HepG2 (cell line): ENCODE data around the gene INPP4B. TPM values are rescaled to one million over a fixed set of nuclear protein-coding genes. Genes with fewer than 3 reads are reported as not detected.

ENCODE experiments used
- ATAC-seq: fragments of 200-7000 bp; cut with Tn5 transposase; 3 replicates; pipeline ENCODE4 v1.9.1; 2020; ENCODE audit warnings: mild to moderate bottlenecking, moderate library complexity
- BruUV-seq: library from RNA; stranded (reverse); fragments of 400-500 nt; replicated peaks from 2 replicates; lab custom pipeline; 2021; lab: Mats Ljungman, UMichigan
- CTCF ChIA-PET: fragments of 300-600 bp; formaldehyde crosslinking; extraction: SDS; loops from one replicate; lab custom pipeline; 2021; ENCODE audit warnings: low total read pairs, inconsistent platforms, low intra/inter-chr PET ratio; lab: Yijun Ruan, JAX
- POLR2A ChIA-PET: fragments of 350-600 bp; sonication (Branson Sonifier 250); formaldehyde crosslinking; loops from one replicate; lab custom pipeline; 2020; ENCODE audit warnings: antibody characterized with exemption, inconsistent platforms; lab: Yijun Ruan, JAX
- DNase-seq: peaks from one replicate; pipeline ENCODE4 v3.0.0-alpha.2; 2015; ENCODE audit warnings: low spot score
- FAIRE-seq: peaks from 3 replicates; lab custom pipeline; 2011; peaks lifted over from hg19 to GRCh38; lab: Jason Lieb, UNC
- H2AFZ ChIP-seq: one replicate; pipeline ENCODE4 v1.6.1; 2011; ENCODE audit warnings: low read length, inconsistent platforms
- H3K27ac ChIP-seq: fragments of 300-600 bp; 3 replicates; pipeline ENCODE4 v1.8.0; 2011; ENCODE audit warnings: mixed run types, mild to moderate bottlenecking, mixed read lengths, low read length, inconsistent platforms; ENCODE audit not compliant: insufficient read depth; ENCODE audit errors: extremely low read length
- H3K27me3 ChIP-seq, 2 experiments: fragments of 200-600 bp in 1 of 2; 2 replicates in 1 of 2; 3 replicates in 1 of 2; pipeline versions ENCODE4 v1.6.0 to v1.8.0; 2011; ENCODE audit warnings: low read length in 2 of 2, mild to moderate bottlenecking in 2 of 2, moderate library complexity in 2 of 2, inconsistent platforms in 1 of 2; ENCODE audit not compliant: insufficient read depth in 2 of 2, control insufficient read depth in 1 of 2
- H3K36me3 ChIP-seq, 2 experiments: fragments of 200-600 bp in 1 of 2; replicated peaks in 1 of 2; 2 replicates in 1 of 2; 3 replicates in 1 of 2; pipeline versions ENCODE4 v1.5.1 to v1.8.0; 2011; ENCODE audit warnings: low read length in 2 of 2, inconsistent platforms in 1 of 2; ENCODE audit not compliant: insufficient read depth in 2 of 2, control insufficient read depth in 1 of 2
- H3K4me1 ChIP-seq: 2 replicates; pipeline ENCODE4 v1.5.1; 2012; ENCODE audit warnings: low read length, inconsistent platforms; ENCODE audit not compliant: insufficient read depth
- H3K4me2 ChIP-seq: 2 replicates; pipeline ENCODE4 v1.6.0; 2011; ENCODE audit warnings: low read depth, low read length, inconsistent platforms
- H3K4me3 ChIP-seq, 3 experiments: fragments of 200-600 bp in 1 of 3; sonication (generic), shearing (Covaris generic) in 1 of 3; replicated peaks in 1 of 3; 2 replicates each; pipeline ENCODE4 v1.5.1; 2011 to 2016; ENCODE audit warnings: low read length in 3 of 3, inconsistent platforms in 2 of 3, low read depth in 2 of 3, mild to moderate bottlenecking in 2 of 3, control low read depth in 1 of 3, mixed read lengths in 1 of 3; ENCODE audit not compliant: insufficient read depth in 1 of 3
- H3K79me2 ChIP-seq: one replicate; pipeline ENCODE4 v1.6.1; 2011; ENCODE audit warnings: low read length, inconsistent platforms; ENCODE audit not compliant: insufficient read depth
- H3K9ac ChIP-seq: 2 replicates; pipeline ENCODE4 v1.6.0; 2011; ENCODE audit warnings: mild to moderate bottlenecking, low read depth, low read length, inconsistent platforms; ENCODE audit not compliant: insufficient read depth
- H3K9me3 ChIP-seq: 2 replicates; pipeline ENCODE4 v1.5.1; 2012; ENCODE audit warnings: mild to moderate bottlenecking, low read length
- H4K20me1 ChIP-seq: 2 replicates; pipeline ENCODE4 v1.6.0; 2011; ENCODE audit warnings: inconsistent platforms, mild to moderate bottlenecking, low read length, moderate library complexity; ENCODE audit not compliant: insufficient read depth
- ARNT2 ChIP-seq: sonication (generic); formaldehyde crosslinking; IDR thresholded peaks from 2 replicates; pipeline ENCODE4 v1.8.0; 2022; ENCODE audit warnings: mild to moderate bottlenecking, low read depth, missing genetic modification reagents, moderate library complexity
- ATF7-NPFF ChIP-seq: sonication (generic); formaldehyde crosslinking; IDR thresholded peaks from 2 replicates; pipeline ENCODE4 v1.8.1; 2023; ENCODE audit warnings: mild to moderate bottlenecking, low read depth, missing genetic modification reagents, moderate library complexity
- CEBPZ ChIP-seq: IDR thresholded peaks from 2 replicates; pipeline ENCODE4 v1.6.1; 2012; ENCODE audit warnings: low read length, improper control_type of control experiment
- SALL1 ChIP-seq: sonication (generic); formaldehyde crosslinking; IDR thresholded peaks from 2 replicates; pipeline ENCODE4 v1.8.0; 2022; ENCODE audit warnings: mild to moderate bottlenecking, missing genetic modification reagents
- ZBTB49 ChIP-seq: sonication (generic); formaldehyde crosslinking; IDR thresholded peaks from 2 replicates; pipeline ENCODE4 v1.4.0; 2020; ENCODE audit warnings: missing genetic modification reagents, borderline replicate concordance
- ZNF496 ChIP-seq: sonication (generic); formaldehyde crosslinking; IDR thresholded peaks from 2 replicates; pipeline ENCODE4 v1.8.1; 2023; ENCODE audit warnings: mild to moderate bottlenecking, moderate library complexity, missing genetic modification reagents; ENCODE audit not compliant: insufficient replicate concordance
- ZNF543 ChIP-seq: sonication (generic); formaldehyde crosslinking; IDR thresholded peaks from 2 replicates; pipeline ENCODE4 v1.4.0; 2020; ENCODE audit warnings: mild to moderate bottlenecking, missing genetic modification reagents
- ZNF691 ChIP-seq: sonication (generic); formaldehyde crosslinking; IDR thresholded peaks from 2 replicates; pipeline ENCODE4 v1.4.0; 2020; ENCODE audit warnings: missing genetic modification reagents, low read depth, mild to moderate bottlenecking, borderline replicate concordance
- ZNF710 ChIP-seq: sonication (generic); formaldehyde crosslinking; IDR thresholded peaks from 2 replicates; pipeline ENCODE4 v1.5.0; 2020; ENCODE audit warnings: mild to moderate bottlenecking, missing genetic modification reagents, borderline replicate concordance
- ZSCAN21 ChIP-seq: sonication (generic); formaldehyde crosslinking; IDR thresholded peaks from 2 replicates; pipeline ENCODE4 v1.8.0; 2022; ENCODE audit warnings: mild to moderate bottlenecking, missing genetic modification reagents, moderate library complexity, borderline replicate concordance
- in situ Hi-C: cut with HindIII; loops from 2 replicates; pipeline ENCODE4 v1.10.0; 2017; ENCODE audit warnings: low pct_unique_long_range_greater_than_20kb; ENCODE audit not compliant: extremely low pct_ligation_motif_present
- intact Hi-C: fragments of 100-400 bp; cut with micrococcal nuclease; formaldehyde crosslinking; loops from one replicate; pipeline ENCODE4 v1.10.0; 2022; ENCODE audit not compliant: unreplicated experiment
- polyA plus RNA-seq, 8 experiments: library from polyadenylated mRNA; depleted of rRNA in 3 of 8; stranded (reverse) in 7 of 8; unstranded in 1 of 8; fragments of >200 nt; fragmentation: Illumina TruSeq in 4 of 8; extraction: Trizol in 4 of 8; gene quantifications; 2 replicates each; pipeline versions ENCODE4 v1.2.1 to v1.2.3, GENCODE V29; 2011 to 2016; ENCODE audit warnings: low read depth in 4 of 8, missing spikeins in 1 of 8, mixed read lengths in 1 of 8; ENCODE audit not compliant: insufficient read depth in 1 of 8
- total RNA-seq, 5 experiments: library from RNA; depleted of rRNA; stranded (reverse); fragments of >200 nt; fragmentation: Illumina TruSeq; extraction: Trizol; gene quantifications; 2 replicates each; pipeline ENCODE4 v1.2.3, GENCODE V29; 2016; ENCODE audit warnings: low read depth in 1 of 5

INPP4B gene
- total and polyA plus RNA-seq, 2 of the 13 experiments (the other 11 are each of a cell fraction or from before 2014, with no cell fraction given) = not detected

- no peaks in the 10 kb centered on the region for H3K4me1 ChIP-seq
- intact Hi-C loops (no loop called here), in situ Hi-C loops (no loop called here)
- H2AFZ ChIP-seq = no peak overlapping the region
- no peak for FAIRE-seq
- H3K9me3 ChIP-seq = no peaks in the 10 kb centered on the region
- no peak overlapping the region for H3K9ac ChIP-seq
- CTCF ChIA-PET = no interaction called here
- ATAC-seq = no peak
- no peak overlapping the region for H3K4me2 ChIP-seq
- H3K79me2 ChIP-seq = no peaks in the 10 kb centered on the region
- DNase-seq = no peak
- no peak overlapping the region for H3K4me3 ChIP-seq
- no peaks in the 10 kb centered on the region for H4K20me1 ChIP-seq
- POLR2A ChIA-PET = no interaction called here
- no peaks in the 10 kb centered on the region for H3K36me3 ChIP-seq
- H3K27me3 ChIP-seq = no peaks in the 10 kb centered on the region; a peak in 1 of 5 replicates
- no peak overlapping the region for H3K27ac ChIP-seq
- BruUV-seq = no TSS peak
- TF ChIP-seq ZSCAN21 (CRISPR knock-in tag) (no peak), ZNF691 (CRISPR knock-in tag) (no peak), ZNF496 (no peak), ZNF543 (CRISPR knock-in tag) (no peak), ZNF710 (CRISPR knock-in tag) (no peak), ZBTB49 (CRISPR knock-in tag) (no peak), ATF7-NPFF (CRISPR knock-in tag) (no peak), CEBPZ (no peak), SALL1 (CRISPR knock-in tag) (no peak), ARNT2 (CRISPR knock-in tag) (no peak)
Measured at GRCh38 chr4:142169216-142169615, 676.9 kb downstream of the INPP4B start.
